ENCODE measurements around the gene MYBPC1.

DNA sequence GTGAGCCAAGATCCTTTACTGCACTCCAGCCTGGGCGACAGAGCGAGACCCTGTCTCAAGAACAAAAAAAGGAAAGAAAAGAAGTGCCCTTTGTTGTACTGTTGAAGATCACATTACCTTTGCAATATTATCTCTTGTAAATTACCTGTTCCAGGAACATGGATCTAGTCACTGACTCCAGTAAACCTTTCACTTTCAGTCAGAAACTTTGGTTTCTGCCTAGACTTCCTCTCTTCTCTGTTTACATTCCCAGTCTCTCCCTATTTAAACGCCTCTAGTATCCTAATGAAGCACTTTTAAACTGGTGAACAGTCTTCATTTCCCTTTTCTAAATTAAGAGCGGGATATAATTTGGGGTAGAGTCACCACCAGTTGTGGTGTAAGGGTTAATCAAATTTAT, 115.5 kb downstream of the MYBPC1 start:
- TF ChIP-seq SMAD1 (IDR thresholded peaks at IDR 0.05; ENCODE audit: low read depth, low read length, partially characterized antibody): no peak
- TF ChIP-seq, protein P1, sequence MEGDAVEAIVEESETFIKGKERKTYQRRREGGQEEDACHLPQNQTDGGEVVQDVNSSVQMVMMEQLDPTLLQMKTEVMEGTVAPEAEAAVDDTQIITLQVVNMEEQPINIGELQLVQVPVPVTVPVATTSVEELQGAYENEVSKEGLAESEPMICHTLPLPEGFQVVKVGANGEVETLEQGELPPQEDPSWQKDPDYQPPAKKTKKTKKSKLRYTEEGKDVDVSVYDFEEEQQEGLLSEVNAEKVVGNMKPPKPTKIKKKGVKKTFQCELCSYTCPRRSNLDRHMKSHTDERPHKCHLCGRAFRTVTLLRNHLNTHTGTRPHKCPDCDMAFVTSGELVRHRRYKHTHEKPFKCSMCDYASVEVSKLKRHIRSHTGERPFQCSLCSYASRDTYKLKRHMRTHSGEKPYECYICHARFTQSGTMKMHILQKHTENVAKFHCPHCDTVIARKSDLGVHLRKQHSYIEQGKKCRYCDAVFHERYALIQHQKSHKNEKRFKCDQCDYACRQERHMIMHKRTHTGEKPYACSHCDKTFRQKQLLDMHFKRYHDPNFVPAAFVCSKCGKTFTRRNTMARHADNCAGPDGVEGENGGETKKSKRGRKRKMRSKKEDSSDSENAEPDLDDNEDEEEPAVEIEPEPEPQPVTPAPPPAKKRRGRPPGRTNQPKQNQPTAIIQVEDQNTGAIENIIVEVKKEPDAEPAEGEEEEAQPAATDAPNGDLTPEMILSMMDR (IDR thresholded peaks at IDR 0.05 in 2 of 3, conservative IDR thresholded peaks at IDR 0.05 in 1 of 3; ENCODE audit: insufficient read depth in 2 of 3, low read depth in 1 of 3, low read length in 3 of 3): no peak
- TF ChIP-seq FOXJ3 (CRISPR knock-in tag; IDR thresholded peaks at IDR 0.05): no peak
- no peak for TF ChIP-seq SETDB1 (IDR thresholded peaks at IDR 0.05; ENCODE audit: low read length)
- TF ChIP-seq FOXK2 (conservative IDR thresholded peaks at IDR 0.05 in 1 of 2, IDR thresholded peaks at IDR 0.05 in 1 of 2; ENCODE audit: low read depth in 2 of 2): no peak
- no peak for TF ChIP-seq ELF1 (tag; IDR thresholded peaks at IDR 0.05)
- TF ChIP-seq, protein P2, sequence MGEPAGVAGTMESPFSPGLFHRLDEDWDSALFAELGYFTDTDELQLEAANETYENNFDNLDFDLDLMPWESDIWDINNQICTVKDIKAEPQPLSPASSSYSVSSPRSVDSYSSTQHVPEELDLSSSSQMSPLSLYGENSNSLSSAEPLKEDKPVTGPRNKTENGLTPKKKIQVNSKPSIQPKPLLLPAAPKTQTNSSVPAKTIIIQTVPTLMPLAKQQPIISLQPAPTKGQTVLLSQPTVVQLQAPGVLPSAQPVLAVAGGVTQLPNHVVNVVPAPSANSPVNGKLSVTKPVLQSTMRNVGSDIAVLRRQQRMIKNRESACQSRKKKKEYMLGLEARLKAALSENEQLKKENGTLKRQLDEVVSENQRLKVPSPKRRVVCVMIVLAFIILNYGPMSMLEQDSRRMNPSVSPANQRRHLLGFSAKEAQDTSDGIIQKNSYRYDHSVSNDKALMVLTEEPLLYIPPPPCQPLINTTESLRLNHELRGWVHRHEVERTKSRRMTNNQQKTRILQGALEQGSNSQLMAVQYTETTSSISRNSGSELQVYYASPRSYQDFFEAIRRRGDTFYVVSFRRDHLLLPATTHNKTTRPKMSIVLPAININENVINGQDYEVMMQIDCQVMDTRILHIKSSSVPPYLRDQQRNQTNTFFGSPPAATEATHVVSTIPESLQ (CRISPR knock-in tag; IDR thresholded peaks at IDR 0.05): no peak
- TF ChIP-seq JUN (IDR thresholded peaks at IDR 0.05; ENCODE audit: borderline replicate concordance, low read depth, low read length): no peak
- no peak for TF ChIP-seq JUN (CRISPR knock-in tag; IDR thresholded peaks at IDR 0.05; ENCODE audit: borderline replicate concordance)
- TF ChIP-seq KAT8 (IDR thresholded peaks at IDR 0.05; ENCODE audit: low read depth): no peak

Data from K562 (cell line).